Retinal pigment epithelial cell (primary cell): ENCODE results near the gene SND1.

Source experiments
- DNase-seq: peaks from one replicate; pipeline ENCODE4 v3.0.0-alpha.2; 2010; ENCODE audit warnings: low read depth
- H3K4me3 ChIP-seq: 2 replicates; pipeline ENCODE4 v1.5.1; 2011; ENCODE audit warnings: mild to moderate bottlenecking, low read length, control low read depth, moderate library complexity
- CTCF ChIP-seq: conservative IDR thresholded peaks from 2 replicates; pipeline ENCODE4 v1.5.1; 2011; ENCODE audit warnings: low read depth, low read length, control low read depth, inconsistent platforms

The SND1 gene

GRCh38 chr7:127927348-127927696 lies 275.3 kb downstream of the SND1 start:
- TF ChIP-seq CTCF, result no peak
- DNase-seq, result no peak
- H3K4me3 ChIP-seq, result no peak overlapping the region

- no peak for TF ChIP-seq CTCF
Observed at GRCh38 chr7:127928222-127928621, 276.2 kb downstream of the SND1 start.

GRCh38 chr7:127928852-127929251 lies 276.9 kb downstream of the SND1 start:
- no peak overlapping the region for H3K4me3 ChIP-seq
- DNase-seq, result no peak
- TF ChIP-seq CTCF, result no peak

More at GRCh38 chr7:127928222-127928621, 276.2 kb downstream of the SND1 start:
- no peak overlapping the region for H3K4me3 ChIP-seq
- DNase-seq, result no peak

GRCh38 chr7:127930341-127931328 lies 278.6 kb downstream of the SND1 start:
- no peak for DNase-seq
- no peak for TF ChIP-seq CTCF
- no peak overlapping the region for H3K4me3 ChIP-seq

- no peak for TF ChIP-seq CTCF
Observed at GRCh38 chr7:127932076-127932475, 280.1 kb downstream of the SND1 start.

GRCh38 chr7:127932496-127932895 lies 280.5 kb downstream of the SND1 start:
- no peak for TF ChIP-seq CTCF
- H3K4me3 ChIP-seq, result no peak overlapping the region
- DNase-seq, result no peak

More at GRCh38 chr7:127932076-127932475, 280.1 kb downstream of the SND1 start:
- DNase-seq, result no peak
- H3K4me3 ChIP-seq, result no peak overlapping the region

GRCh38 chr7:127933146-127933545 lies 281.2 kb downstream of the SND1 start:
- H3K4me3 ChIP-seq, result no peak overlapping the region
- TF ChIP-seq CTCF, result no peak
- no peak for DNase-seq
